Stromal cell of bone marrow (primary cell): ENCODE measurements around the gene LBHD2.

Source experiments
- DNase-seq: peaks from one replicate; pipeline ENCODE4 v3.0.0-alpha.2; 2012; ENCODE audit warnings: low read depth

The LBHD2 gene

GRCh38 chr14:103091041-103091882 is 7.3 kb downstream of the LBHD2 start:
- no peak for DNase-seq

GRCh38 chr14:103091883-103092222 is 7.8 kb downstream of the LBHD2 start:
- no peak for DNase-seq

- no peak for DNase-seq
Measured at GRCh38 chr14:103093856-103094405, 9.9 kb downstream of the LBHD2 start.

- DNase-seq = no peak
Measured at GRCh38 chr14:103094406-103095209, 10.6 kb downstream of the LBHD2 start, which contains the start of gene EXOC3L4. Gene EXOC3L4 (plus strand): TSS chr14:103094725. CDS start chr14:103100220, 5,495 bp downstream.

- no peak for DNase-seq
Measured at GRCh38 chr14:103095210-103095778, 11.3 kb downstream of the LBHD2 start.

- DNase-seq = no peak
Measured at GRCh38 chr14:103096387-103096786, 12.4 kb downstream of the LBHD2 start.

GRCh38 chr14:103097244-103097993 is 13.4 kb downstream of the LBHD2 start:
- no peak for DNase-seq

- DNase-seq = no peak
Measured at GRCh38 chr14:103097994-103098957, 14.3 kb downstream of the LBHD2 start.

GRCh38 chr14:103099081-103099732 is 15.2 kb downstream of the LBHD2 start:
- no peak for DNase-seq

- no peak for DNase-seq
Measured at GRCh38 chr14:103099733-103100280, 15.8 kb downstream of the LBHD2 start.

GRCh38 chr14:103100281-103101121 is 16.5 kb downstream of the LBHD2 start:
- no peak for DNase-seq

- no peak for DNase-seq
Measured at GRCh38 chr14:103101257-103101962, 17.4 kb downstream of the LBHD2 start.

- DNase-seq = no peak
Measured at GRCh38 chr14:103101963-103102688, 18.1 kb downstream of the LBHD2 start.

- no peak for DNase-seq
Measured at GRCh38 chr14:103102689-103103260, 18.8 kb downstream of the LBHD2 start.

- no peak for DNase-seq
Measured at GRCh38 chr14:103103461-103104388, 19.7 kb downstream of the LBHD2 start.

GRCh38 chr14:103104389-103104653 is 20.3 kb downstream of the LBHD2 start:
- DNase-seq = no peak
